ENCODE data around the gene DRAP1.

DNA sequence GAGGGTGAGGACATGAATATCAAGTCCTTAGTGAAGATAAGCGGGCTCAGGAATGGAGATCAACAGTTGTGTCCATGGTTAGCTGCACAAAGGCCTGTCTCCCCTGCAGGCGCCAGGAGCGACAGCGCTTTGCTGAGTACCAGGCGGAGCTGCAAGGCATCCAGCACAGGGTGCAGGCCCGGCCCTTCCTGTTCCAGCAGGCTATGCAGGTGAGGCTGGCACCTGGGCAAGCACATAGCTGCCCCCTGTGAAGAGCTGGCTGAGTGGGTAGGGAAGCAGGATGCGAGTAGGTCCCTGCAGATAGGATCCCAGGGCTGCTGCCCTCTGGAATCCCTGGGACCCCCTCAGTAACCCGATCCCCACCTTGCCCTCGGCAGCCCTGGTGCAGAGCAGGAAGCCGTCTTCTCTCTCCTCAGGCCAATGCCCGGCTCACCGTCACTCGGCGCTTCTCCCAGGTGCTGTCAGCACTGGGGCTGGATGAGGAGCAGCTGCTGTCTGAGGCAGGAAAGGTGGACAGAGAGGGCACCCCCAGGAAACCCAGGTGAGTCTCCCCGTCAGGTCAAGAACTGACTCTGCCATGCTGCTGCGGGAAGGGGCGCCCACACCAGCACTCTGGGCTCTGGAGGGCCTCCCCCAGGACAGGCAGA is 39.7 kb downstream of the DRAP1 start:
- no peak for TF ChIP-seq POLR2A (IDR thresholded peaks at IDR 0.05)
- TF ChIP-seq, protein P1, sequence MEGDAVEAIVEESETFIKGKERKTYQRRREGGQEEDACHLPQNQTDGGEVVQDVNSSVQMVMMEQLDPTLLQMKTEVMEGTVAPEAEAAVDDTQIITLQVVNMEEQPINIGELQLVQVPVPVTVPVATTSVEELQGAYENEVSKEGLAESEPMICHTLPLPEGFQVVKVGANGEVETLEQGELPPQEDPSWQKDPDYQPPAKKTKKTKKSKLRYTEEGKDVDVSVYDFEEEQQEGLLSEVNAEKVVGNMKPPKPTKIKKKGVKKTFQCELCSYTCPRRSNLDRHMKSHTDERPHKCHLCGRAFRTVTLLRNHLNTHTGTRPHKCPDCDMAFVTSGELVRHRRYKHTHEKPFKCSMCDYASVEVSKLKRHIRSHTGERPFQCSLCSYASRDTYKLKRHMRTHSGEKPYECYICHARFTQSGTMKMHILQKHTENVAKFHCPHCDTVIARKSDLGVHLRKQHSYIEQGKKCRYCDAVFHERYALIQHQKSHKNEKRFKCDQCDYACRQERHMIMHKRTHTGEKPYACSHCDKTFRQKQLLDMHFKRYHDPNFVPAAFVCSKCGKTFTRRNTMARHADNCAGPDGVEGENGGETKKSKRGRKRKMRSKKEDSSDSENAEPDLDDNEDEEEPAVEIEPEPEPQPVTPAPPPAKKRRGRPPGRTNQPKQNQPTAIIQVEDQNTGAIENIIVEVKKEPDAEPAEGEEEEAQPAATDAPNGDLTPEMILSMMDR (IDR thresholded peaks at IDR 0.05) = no peak
